Measurements from ENCODE around the gene VPS8.
"Not testable (repeated sequence)": the region's sequence is repeated elsewhere in the genome, so short reads cannot be mapped to it uniquely, and the experiment has no call there.

The VPS8 gene

DNA sequence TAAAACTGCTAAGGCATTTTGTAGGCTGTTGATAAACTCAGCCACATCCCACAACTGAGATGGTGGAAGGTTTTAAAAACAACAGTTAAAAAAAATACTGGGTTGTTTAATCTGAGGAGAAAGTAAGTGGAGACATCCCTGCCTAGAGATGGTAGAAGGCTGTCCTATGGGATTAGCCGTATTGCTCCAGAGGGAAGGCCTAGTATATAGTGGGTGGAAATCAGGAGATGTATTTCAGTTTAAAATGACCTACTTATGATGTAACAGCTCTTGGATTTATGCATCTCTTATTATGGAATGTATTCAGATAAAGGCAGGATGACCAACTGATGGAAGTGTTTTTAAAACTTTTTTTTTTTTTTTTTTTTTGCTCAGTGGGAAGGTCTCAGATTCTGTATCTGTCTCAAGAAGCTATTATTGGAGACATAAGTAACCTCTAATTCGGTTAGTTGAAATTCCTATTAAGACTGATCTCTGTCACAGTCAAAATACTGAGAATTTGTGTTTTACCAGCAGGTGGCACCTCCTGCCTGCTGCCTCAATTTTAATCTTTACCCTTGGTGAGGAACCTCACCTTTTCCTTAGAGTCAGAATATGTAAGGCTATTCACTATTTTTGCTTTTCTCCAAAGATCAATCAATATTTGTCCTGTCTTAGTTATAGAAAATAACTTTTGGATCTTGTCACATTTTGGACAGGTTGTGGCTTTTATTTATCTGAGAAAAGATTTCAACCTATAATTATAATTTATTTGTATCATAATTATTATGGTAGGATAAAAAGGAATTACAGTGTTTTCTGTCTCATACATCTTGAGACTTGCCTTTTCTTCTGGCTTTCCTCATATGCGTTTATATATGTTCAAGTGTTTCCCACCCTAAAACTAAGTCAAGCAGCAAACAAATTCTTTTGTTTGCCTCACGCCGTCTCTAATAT, 63.0 kb downstream of the VPS8 start:
- peak; percentile 20 for DNase-seq

DNA sequence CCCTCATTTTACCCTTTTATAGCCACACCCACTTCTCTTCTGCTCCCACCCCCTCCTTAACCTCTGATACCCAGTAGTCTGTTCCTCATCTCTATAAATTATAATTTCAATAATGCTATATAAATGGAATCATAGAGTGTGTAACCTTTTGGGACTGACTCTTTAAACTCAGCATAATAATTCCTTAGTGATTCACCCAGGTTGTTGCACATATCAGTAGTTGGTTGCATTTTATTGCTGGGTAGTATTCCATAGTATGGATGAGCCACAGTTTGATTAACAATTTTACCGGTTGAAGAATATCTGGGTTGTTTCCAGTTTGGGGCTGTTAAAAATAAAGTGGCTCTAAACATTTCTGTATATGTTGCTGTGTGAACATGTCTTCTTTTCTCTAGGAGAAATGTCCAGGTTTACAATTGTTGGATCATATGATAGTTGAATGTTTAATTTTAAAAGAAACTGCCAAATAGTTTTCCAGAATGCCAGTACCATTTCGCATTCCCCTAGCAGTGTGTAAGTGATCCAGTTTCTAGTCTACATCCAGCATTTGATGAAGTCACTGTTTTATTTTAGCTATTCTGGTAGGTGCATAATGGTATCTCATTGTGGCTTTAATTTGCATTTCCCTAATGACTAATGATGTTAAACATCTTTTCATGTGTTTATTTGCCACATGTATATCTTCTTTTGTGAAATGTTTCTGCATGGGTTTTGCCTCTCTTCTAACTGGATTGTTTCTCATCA, 68.5 kb downstream of the VPS8 start:
- DNase-seq = no peak

DNA sequence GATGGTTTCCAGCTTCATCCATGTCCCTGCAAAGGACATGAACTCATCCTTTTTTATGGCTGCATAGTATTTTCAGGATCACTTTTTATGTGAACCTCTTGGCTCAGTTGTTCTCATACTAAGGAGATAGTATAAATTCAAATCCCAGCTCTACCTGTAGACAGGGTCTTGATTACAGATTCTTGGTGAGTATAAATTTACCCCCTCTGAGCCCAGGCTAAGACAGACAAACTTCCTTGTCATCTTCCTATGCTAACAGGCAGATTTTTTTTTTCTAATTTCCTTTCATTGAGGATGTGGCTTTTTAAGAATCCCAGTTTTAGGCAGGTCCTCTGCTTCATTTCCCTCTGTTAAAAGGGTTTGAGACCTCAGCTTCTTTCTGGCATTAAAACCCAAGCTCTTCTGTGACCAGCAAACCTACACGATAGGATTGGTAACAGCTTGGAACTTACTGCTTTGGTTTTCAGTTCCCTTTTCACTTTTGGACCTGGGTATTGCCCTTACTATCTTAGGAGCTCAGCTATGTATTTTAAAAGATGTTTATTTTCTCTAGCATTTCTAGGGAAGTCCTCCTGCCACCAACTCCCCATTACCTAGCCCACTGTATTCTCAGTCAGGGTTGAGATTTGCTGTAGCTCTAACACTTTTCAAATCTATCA, 72.5 kb downstream of the VPS8 start:
- no peak for DNase-seq

DNA sequence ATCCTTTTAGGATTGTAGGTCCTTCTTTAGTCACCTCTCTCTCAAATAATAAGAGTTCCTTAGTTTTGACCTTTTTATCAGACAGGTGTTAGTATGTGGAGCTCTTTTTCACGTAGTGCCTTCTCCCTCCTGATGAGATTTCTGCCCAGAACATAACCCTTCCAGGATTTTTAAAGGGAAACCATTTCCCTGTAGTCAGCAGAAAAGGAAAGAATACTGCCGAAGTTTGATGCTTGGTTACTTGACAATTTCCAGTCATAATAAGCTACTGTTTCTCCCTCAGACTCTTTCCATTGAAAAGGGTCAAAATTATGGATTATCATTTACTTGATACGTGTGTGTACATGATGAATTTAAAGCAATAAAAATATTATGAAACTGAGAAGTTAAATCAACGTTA, 73.1 kb downstream of the VPS8 start:
- DNase-seq = no peak

DNA sequence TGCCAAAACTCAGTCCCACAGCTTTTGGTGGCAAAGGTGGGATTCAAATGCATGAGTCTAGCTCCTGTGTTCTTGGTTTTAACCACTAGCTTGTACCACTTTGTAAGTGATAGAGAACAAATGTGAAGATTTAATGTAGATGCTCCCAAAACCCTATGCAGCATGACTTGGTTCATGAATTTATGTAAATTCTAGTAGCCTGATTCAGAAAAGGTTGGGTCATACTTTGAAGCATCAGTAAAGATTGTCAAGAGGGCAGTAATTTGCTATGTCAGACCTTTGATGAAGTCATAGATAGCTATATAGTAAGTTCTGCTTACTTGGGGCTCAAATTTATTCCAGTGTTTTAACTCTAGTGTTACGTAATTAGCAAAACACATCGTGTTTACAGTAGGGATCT, 75.6 kb downstream of the VPS8 start:
- no peak for DNase-seq

DNA sequence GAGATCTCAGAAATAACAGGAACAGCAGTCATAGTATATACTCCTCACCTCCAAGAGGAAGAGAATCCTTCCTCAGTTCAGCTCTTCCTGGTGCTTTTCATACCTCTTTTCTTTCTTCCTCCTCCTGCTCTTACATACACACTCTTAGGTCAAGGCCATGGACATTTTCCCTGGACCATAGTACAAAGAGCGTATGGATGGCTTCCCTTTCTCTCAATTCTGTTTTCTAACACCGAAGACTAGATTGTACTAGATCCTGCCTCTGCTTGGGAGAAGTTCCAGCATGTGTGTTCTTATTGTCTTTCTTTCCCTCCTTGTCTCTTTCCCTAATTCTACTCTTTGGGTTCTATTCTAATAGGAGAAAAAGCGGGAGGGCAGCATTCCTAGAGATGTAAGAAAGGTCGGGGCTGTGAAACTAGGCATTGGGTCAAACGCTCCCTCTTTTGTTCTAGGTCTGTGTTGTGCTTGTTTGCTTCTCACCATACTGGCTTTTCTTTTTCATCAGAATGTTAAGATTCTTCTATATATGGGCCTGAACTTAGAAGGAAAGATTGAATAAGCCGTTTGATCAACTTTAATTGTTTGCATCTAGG, 77.4 kb downstream of the VPS8 start:
- DNase-seq = no peak

DNA sequence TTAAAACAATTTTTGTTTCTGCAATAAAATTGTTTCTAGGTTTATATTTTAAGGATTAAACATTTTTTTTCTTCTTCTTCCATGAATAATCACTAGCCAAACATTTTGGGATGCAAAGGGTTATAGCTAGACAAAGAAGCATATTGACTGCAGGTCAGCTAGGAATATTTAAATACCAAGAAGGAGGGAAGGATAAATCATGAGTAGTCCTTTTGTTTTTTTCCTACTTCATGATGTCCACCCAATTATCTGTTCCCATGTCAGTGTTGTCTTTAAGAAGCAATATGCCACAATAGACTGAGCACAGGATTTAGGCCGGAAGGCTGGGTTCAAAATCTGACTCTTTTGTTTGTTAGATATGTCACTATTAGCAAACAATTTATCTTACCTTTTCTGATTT, 82.1 kb downstream of the VPS8 start:
- DNase-seq = no peak

DNA sequence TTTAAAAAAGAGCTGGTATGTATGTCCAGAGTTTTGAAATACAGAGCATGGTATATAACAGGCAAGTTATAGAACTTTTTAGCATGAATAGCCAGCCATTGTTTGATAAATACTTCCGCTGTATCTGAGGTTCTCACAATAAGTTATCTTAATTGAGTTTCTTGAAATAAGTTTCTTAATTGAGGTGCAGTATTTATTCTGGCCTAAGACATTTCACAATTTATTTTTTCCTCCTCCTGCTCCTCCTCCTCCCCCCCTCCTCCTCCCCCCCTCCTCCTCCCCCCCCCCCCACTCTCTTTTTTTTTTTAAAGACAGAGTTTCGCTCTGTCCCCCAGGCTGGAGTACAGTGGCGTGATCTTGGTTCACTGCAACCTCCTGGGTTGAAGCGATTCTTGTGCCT, 83.4 kb downstream of the VPS8 start:
- no peak for DNase-seq

DNA sequence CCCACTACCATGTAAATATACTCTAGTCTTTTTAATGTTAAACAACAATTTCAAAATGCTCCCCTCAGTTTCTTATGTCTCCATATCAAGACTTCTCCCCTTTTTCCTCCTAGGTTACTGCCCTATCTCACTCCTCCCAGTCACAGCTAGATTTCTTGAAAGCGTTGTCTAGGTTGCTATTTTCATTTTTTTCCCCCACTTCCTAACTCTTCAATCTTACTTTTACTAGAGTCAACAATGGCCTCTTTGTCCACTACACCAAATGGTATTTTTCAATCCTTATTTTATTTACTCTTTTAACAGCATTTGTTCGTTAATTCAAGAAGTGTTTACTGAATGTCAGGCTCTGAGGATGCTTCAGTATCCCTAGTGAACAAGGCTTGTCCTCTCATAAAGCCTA, 84.4 kb downstream of the VPS8 start:
- DNase-seq = no peak

DNA sequence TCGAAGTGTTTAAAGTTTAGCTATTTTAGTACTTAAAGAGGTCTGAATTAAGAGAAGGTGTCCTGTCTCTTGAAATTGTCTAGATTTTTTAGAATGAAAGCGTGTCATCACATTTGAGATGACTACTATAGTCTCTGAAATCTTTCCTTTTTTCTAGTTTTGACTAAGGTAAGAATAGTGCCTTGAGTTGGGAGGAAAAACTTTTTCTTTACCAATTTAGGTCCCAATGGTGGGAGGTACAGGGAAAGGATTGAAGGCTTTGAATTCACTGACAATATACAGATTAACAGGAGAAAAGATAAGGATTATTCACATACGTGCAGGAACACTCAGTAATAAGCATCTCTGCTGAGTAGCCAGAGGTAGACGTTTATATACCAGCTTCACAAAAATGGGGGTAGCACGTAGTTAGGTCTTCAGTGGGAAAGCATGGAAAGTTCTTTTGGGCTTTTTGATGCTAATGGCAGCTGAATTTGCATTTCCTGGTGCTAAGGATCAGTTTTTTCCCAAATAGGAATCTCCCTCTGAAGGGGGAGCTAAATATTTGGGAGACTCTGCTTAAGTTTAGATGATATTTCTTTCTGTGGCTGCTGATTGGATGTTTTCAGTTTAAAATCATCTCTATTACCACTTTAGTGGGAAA, 88.1 kb downstream of the VPS8 start:
- no peak for DNase-seq

DNA sequence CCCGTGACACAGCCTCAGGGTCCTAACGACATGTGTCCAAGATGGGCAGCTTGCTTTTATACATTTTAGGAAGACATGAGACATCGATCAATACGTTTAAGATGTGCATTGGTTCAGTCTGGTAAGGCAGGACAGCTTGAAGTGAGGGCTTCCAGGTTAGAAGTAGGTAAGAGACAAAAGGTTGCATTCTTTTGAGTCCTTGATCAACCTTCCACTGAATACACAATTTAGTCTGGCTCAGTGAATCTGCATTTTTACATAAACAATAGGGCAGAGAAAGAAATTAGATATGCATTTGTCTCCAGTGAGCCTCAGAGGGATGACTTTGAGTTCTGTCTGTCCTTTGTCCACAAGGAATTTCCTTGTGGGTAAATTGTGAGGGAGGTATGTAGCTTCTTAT, 95.1 kb downstream of the VPS8 start:
- not testable (repeated sequence) for DNase-seq

DNA sequence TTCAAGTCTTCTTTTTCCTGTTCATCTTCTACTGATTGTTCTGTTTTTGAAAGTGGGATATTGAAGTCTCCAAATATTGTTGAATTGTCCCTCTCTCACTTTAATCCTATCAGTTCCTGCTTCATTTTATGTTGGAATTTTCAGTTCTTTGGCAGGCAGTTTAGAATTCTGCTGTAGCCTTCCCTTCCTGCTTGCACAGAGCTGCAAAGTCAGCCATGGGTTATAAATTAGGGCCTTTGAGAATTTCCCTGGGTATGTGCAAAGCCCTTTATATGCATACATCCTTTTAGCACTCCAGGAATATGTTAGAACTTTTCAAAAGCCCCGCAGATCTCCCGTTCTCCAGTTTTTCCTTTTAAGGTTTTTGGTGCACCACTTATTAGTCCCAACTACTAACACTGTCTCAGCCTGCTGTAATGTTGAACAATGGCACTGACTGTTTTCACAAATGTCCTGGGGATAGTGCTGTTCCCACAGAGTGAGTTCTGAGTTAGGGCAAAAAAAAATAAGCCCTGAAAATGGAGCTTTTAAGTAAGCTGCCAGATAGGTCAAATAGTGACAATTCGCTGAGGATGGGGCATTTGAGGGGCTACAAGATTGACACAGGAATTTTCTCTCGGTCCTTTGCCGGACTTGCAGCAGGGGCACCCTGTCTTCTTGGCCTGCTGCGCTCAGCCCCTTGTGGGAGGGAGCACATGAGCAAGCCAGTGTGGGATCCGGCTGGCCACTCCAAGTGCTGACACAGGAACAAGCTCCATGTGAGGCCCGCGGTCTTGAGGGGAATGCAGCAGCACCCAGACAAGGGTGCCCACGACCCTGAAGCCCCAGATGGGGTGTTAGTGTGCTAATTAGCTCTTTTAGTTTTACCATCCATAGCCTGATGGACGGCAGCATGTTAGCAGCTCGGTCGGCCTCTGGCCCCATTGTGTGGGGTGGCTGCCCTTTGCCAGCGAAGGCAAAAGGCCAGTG, 96.0 kb downstream of the VPS8 start:
- DNase-seq = no peak

DNA sequence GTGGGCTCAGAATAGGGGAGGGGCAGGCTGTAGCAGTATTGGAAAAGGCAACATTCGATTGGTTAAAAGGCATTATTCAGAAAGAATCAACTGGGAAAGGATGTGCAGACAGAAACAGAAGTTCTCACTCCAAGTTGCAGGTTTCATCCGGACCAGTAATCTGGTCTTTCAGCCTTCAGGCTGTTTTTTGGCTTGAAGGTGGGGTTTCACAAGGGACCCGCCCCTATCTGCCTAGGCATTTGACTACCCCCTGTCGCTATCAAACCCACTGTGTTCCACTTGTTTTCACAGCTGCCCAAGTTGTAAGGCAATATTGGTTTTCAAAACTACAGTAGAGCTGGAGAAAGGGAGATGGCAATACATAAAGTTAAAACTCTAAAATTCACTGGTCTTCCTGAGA, 96.9 kb downstream of the VPS8 start:
- DNase-seq = no peak

DNA sequence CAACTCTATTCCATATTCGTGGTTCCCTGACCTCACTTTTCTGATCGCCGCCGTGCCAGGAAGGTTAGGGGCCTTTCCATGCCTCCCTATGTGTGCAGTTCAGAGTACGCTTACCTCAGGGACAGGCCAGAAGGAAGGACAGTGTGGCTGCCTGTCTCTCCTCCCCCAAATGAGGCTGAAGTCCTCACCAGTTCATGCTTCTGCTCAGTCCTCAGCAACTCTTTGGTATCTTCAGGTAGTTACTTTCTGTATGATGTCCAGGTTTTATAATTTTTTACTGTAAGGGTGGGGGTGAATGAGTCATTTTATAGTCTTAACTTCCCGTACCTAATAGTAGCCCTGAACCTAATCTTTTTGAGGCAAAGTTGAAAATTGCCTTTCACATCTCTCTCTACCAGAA, 98.7 kb downstream of the VPS8 start:
- no peak for DNase-seq

DNA sequence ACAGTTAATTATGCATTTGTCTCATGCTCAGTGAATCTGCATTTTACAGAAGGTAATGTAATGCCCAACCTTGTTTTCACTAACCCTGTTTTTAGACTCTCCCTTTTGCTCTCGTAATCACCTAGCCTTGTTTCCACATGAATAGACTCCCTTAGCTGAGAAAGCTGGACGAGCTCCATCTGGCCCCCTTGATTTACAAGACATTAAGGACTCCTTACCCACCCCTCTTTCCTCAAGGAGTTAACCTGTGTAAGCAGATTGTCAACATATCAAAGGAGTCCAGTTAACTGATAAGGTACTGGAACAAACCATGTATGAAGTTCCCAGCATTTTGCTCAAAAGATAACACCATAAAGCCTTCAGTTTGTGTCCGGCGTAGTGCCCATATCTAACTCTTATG, 99.6 kb downstream of the VPS8 start:
- no peak for DNase-seq

DNA sequence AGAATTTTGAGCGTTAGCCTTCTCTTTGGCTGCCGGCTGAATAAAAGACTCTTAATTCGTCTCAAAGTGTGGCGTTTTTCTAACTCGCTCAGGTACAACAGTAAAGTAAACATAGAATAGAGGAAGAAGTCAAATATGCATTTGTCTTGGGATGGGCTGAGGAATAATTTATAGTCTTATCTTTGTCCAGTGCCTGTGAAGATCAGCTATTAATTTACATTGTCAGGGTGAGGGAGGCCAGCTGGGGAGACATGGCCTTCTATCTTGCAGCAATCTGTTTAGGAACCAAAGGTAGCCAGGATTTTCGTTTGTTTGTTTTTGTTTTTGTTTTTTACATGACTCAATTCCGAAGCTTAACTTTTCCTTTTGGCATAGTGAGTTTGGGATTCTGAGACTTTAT, 100.2 kb downstream of the VPS8 start:
- no peak for DNase-seq

DNA sequence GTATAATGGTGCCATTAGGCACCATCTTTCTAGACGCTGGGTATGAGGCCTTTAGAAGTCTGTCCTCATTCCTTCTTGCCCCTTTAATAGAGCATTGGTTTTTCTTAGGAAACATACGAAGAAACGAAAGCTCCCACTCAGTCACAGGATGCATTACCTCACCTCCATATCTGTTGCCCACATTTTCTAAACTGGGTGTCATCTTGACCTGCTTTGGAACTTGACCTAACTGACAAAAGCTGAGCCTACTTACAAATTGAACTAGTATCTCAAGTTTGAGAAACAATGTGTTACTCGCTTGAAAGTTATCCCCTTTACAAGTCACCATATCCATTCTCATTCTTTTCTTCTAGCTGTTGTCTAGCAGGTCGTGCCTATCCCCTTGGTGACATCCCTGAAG, 102.7 kb downstream of the VPS8 start:
- DNase-seq = no peak

DNA sequence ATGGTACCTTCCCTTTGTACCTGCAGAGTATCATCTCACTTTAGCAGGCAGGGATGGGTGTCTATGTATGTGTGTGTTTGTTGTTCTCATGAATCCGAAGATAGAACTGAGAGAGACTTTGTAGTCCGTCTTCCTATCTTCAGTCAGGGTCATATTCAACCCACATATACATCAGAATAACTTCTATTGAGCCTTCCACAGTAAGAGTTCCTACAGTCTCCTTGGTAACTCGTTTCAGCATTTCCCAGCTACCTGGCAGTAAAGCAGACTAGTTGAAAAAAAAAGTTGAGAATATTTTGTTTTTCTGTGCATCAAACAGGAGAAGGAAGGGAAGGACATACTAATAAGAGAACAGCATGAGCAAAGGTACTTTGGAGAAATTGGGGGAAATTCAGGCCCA, 106.8 kb downstream of the VPS8 start:
- DNase-seq = no peak

DNA sequence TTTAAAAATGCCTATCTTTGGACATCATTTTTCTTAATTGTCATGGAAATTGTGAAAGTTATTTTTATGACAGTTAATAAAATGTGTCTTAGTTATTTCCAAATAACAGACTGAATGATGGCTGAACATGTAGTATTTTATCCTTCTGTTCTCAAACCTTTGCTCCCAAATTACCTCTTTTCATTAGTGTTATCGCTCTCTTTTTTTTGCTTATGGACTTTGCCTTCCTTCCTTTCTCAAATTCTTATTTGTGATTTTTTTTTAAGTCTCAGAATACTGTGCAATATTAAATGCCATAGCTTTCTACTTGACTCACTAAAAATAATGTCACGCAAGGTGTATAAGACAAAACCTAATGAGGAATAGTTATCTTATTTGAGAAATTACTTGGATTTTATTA, 107.7 kb downstream of the VPS8 start:
- no peak for DNase-seq

DNA sequence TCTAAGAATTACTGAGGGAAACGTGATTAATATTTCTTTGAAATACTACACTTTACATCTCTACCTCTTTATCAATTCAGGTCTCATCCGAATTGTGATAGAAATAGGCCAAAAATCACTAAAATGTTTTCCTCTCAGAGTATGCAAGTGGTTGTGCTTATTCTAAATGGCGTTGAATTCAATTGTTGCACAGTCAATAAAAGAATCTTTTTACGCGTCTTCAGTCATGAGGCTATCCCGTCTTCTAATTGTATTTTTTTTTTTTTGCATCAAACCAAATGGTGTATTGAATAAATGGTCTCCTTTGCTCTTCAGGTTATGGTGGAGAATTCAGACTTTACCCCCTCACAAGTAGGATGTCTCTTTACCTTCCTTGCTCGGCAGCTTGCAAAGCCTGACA, 112.6 kb downstream of the VPS8 start:
- no peak for DNase-seq

DNA sequence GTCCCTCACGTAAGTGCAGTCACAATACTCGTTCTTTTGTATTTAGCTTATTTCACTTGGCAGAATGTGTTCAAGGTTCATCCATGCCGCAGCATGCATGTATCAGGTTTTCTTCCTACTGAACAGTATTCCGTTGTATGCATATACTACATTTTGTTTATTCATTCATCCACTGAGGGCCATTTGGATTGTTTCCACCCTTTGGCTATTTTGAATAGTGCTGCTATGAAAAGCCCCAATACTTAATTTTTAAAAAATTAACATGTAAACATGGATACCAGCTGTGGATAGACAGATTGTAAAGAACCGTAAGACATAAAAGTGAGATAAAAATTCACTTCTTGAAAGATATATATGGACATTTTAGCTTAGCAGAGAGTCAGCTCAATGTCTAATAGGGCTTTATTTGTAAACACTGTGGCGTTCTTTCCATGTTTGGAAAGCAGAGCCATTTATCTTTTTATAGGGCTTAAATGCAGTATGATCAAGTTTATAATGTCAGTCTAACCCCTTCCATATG, 115.9 kb downstream of the VPS8 start:
- no peak for DNase-seq
